SK-N-SH (cell line): ENCODE results near the gene HIF3A.

ENCODE experiments used
- EP300 ChIP-seq, 2 experiments: IDR thresholded peaks; 2 replicates each; pipeline versions ENCODE4 v1.4.0 to v1.6.1; 2012; ENCODE audit warnings: borderline replicate concordance in 1 of 2, low read depth in 1 of 2, low read length in 1 of 2
- TEAD4 ChIP-seq: IDR thresholded peaks from 2 replicates; pipeline ENCODE4 v1.4.0; 2012; ENCODE audit warnings: mild to moderate bottlenecking, borderline replicate concordance; ENCODE audit not compliant: insufficient read depth

DNA sequence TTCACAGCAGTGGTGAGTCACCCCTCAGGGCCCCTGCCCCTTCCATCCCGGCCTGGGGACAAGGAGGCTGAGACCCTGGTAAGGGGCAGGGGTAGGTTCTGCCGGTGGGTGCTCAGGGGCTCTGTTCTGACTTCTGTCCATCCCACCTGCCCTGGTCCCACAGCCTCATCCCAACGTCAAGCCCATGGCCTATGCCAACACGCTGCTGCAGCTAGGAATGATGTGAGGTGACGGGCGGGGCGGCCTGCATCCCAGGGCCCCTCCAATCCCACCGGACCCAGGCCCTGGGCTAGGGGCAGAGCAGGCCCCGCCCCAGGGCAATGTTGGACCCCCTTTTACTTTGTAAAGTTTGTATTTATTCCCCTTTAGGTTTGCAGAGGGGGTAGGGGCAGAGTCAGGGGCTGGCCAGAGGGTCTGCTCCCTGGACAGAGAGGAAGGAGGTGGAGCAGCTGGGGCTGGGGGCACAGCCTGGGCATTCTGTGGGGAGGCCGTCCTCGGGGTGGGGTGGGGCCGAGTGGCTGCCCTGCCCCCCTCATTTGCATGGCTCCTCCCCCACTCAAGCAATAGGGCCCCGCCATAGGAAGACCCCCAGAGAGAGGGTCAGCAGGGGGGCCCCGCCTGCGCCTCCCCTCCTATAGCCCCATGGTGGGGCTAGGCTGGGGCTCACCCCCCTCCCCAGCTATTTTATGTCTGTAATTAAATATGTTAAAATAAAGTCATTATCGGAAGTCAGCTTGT, 93.4 kb downstream of the HIF3A start:
- TF ChIP-seq EP300 (IDR thresholded peaks at IDR 0.05; ENCODE audit: borderline replicate concordance in 1 of 2, low read depth in 1 of 2, low read length in 1 of 2) (no peak), TEAD4 (no peak)
